Hepatocyte (in vitro differentiated cells): ENCODE measurements around the gene SERPINA10. TPM values are rescaled to one million over a fixed set of nuclear protein-coding genes. Genes with fewer than 3 reads are reported as not detected.

Experiments used
- DNase-seq: peaks from one replicate; pipeline ENCODE4 v3.0.0-alpha.2; 2016; ENCODE audit warnings: low spot score
- H2AFZ ChIP-seq: fragments of 200-600 bp; sonication (generic); 2 replicates; pipeline ENCODE4 v1.6.0; 2016; ENCODE audit warnings: antibody characterized with exemption, mild to moderate bottlenecking
- H3K27ac ChIP-seq: fragments of 200-600 bp; sonication (generic); 2 replicates; pipeline ENCODE4 v1.5.1; 2016; ENCODE audit warnings: mild to moderate bottlenecking
- H3K27me3 ChIP-seq: fragments of 200-600 bp; sonication (generic); 2 replicates; pipeline ENCODE4 v1.6.1; 2016
- H3K36me3 ChIP-seq: fragments of 200-600 bp; sonication (generic); replicated peaks from 2 replicates; pipeline ENCODE4 v1.5.1; 2016; ENCODE audit warnings: low read depth; ENCODE audit not compliant: insufficient read depth
- H3K4me1 ChIP-seq: fragments of 200-600 bp; sonication (generic); 2 replicates; pipeline ENCODE4 v1.5.1; 2016; ENCODE audit warnings: mild to moderate bottlenecking, moderate library complexity; ENCODE audit not compliant: insufficient read depth
- H3K4me2 ChIP-seq: fragments of 200-600 bp; sonication (generic); 2 replicates; pipeline ENCODE4 v1.6.0; 2016
- H3K4me3 ChIP-seq: fragments of 200-600 bp; sonication (generic); 2 replicates; pipeline ENCODE4 v1.5.1; 2016; ENCODE audit warnings: mild to moderate bottlenecking
- H3K79me2 ChIP-seq: fragments of 200-600 bp; sonication (generic); 2 replicates; pipeline ENCODE4 v1.6.0; 2017; ENCODE audit warnings: mild to moderate bottlenecking
- H3K9me2 ChIP-seq: fragments of 200-600 bp; sonication (generic); replicated peaks from 2 replicates; pipeline ENCODE4 v1.6.0; 2017; ENCODE audit warnings: mild to moderate bottlenecking; ENCODE audit not compliant: insufficient read depth
- H3K9me3 ChIP-seq: fragments of 200-600 bp; sonication (generic); 2 replicates; pipeline ENCODE4 v1.5.1; 2016; ENCODE audit warnings: low read depth, mild to moderate bottlenecking
- H4K20me1 ChIP-seq: fragments of 200-600 bp; sonication (generic); 2 replicates; pipeline ENCODE4 v1.6.0; 2016; ENCODE audit warnings: mild to moderate bottlenecking; ENCODE audit not compliant: insufficient read depth, poor library complexity, severe bottlenecking
- EZH2 ChIP-seq: fragments of 200-600 bp; sonication (generic); IDR thresholded peaks from 2 replicates; pipeline ENCODE4 v1.6.1; 2016; ENCODE audit warnings: antibody characterized with exemption, mild to moderate bottlenecking, borderline replicate concordance
- EZH2phosphoT487 ChIP-seq: fragments of 200-600 bp; sonication (generic); IDR thresholded peaks from one replicate; pipeline ENCODE4 v1.6.1; 2018; ENCODE audit warnings: antibody characterized with exemption, mild to moderate bottlenecking, low read depth, moderate library complexity; ENCODE audit not compliant: unreplicated experiment, severe bottlenecking
- WGBS: methylation state at CpG from one replicate; pipeline ENCODE4 v1.1.6; 2016; ENCODE audit warnings: low lambda C conversion rate; ENCODE audit errors: missing lambda C conversion rate; 5-methylcytosine and 5-hydroxymethylcytosine counted together
- polyA plus RNA-seq: library from polyadenylated mRNA; unstranded; fragments of >200 nt; fragmentation: Nextera tagmentation; extraction: Ambion mirVana; gene quantifications from 2 replicates; pipeline ENCODE4 v1.2.1, GENCODE V29; 2016
- total RNA-seq: library from RNA; depleted of rRNA; stranded (reverse); fragments of >200 nt; gene quantifications from 2 replicates; pipeline ENCODE4 v1.2.3, GENCODE V29; 2014
- TF ChIP-seq, protein P1 (sequence below): fragments of 200-600 bp; sonication (generic); IDR thresholded peaks from 2 replicates; pipeline ENCODE4 v1.5.1; 2016; ENCODE audit warnings: antibody characterized with exemption, mild to moderate bottlenecking; ENCODE audit not compliant: poor library complexity

SERPINA10 gene
- total and polyA plus RNA-seq, 2 experiments from 2014 or later: 10.5 to 23.0 TPM

GRCh38 chr14:94288610-94289465 is 4.2 kb downstream of the SERPINA10 start:
- no peak for TF ChIP-seq EZH2
- WGBS: 76% methylated on average over 14 of the region's 14 CpGs
- DNase-seq: no peak
- Histone ChIP-seq H3K79me2 (no peaks in the 10 kb centered on the region), H3K9me3 (no peaks in the 10 kb centered on the region), H3K9me2 (no peaks in the 10 kb centered on the region), H3K4me1 (peaks cover 18% of the 10 kb centered on the region), H4K20me1 (no peaks in the 10 kb centered on the region), H2AFZ (no peak overlapping the region), H3K27me3 (no peaks in the 10 kb centered on the region), H3K4me3 (no peak overlapping the region), H3K27ac (no peak overlapping the region), H3K4me2 (no peak overlapping the region), H3K36me3 (no peaks in the 10 kb centered on the region)

- no peaks in the 10 kb centered on the region for H3K4me1 ChIP-seq
- H2AFZ ChIP-seq: no peak overlapping the region
- H3K4me3 ChIP-seq: no peak overlapping the region
- H3K9me2 ChIP-seq: no peaks in the 10 kb centered on the region
- H3K79me2 ChIP-seq: no peaks in the 10 kb centered on the region
- DNase-seq: no peak
- H3K36me3 ChIP-seq: no peaks in the 10 kb centered on the region
- TF ChIP-seq, protein P1, sequence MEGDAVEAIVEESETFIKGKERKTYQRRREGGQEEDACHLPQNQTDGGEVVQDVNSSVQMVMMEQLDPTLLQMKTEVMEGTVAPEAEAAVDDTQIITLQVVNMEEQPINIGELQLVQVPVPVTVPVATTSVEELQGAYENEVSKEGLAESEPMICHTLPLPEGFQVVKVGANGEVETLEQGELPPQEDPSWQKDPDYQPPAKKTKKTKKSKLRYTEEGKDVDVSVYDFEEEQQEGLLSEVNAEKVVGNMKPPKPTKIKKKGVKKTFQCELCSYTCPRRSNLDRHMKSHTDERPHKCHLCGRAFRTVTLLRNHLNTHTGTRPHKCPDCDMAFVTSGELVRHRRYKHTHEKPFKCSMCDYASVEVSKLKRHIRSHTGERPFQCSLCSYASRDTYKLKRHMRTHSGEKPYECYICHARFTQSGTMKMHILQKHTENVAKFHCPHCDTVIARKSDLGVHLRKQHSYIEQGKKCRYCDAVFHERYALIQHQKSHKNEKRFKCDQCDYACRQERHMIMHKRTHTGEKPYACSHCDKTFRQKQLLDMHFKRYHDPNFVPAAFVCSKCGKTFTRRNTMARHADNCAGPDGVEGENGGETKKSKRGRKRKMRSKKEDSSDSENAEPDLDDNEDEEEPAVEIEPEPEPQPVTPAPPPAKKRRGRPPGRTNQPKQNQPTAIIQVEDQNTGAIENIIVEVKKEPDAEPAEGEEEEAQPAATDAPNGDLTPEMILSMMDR: no peak
- TF ChIP-seq EZH2: no peak
- TF ChIP-seq EZH2phosphoT487: no peak
- no peak overlapping the region for H3K4me2 ChIP-seq
- H4K20me1 ChIP-seq: no peaks in the 10 kb centered on the region
- H3K27ac ChIP-seq: no peak overlapping the region
- H3K9me3 ChIP-seq: no peaks in the 10 kb centered on the region
- no peaks in the 10 kb centered on the region for H3K27me3 ChIP-seq
Observed at GRCh38 chr14:94285158-94285557, 7.9 kb downstream of the SERPINA10 start.

- Histone ChIP-seq H3K9me2 (no peaks in the 10 kb centered on the region), H3K27me3 (no peaks in the 10 kb centered on the region), H4K20me1 (no peaks in the 10 kb centered on the region), H3K36me3 (no peaks in the 10 kb centered on the region), H3K79me2 (no peaks in the 10 kb centered on the region), H3K4me2 (no peak overlapping the region), H3K9me3 (no peaks in the 10 kb centered on the region), H3K4me1 (no peaks in the 10 kb centered on the region), H3K4me3 (no peak overlapping the region), H3K27ac (no peak overlapping the region), H2AFZ (no peak overlapping the region)
- TF ChIP-seq EZH2phosphoT487: no peak
- TF ChIP-seq EZH2: no peak
- TF ChIP-seq, protein P1: no peak
- WGBS: 94% methylated on average over 2 of the region's 2 CpGs
- DNase-seq: no peak
Observed at GRCh38 chr14:94284221-94284620, 8.8 kb downstream of the SERPINA10 start.

- Histone ChIP-seq H3K79me2 (no peaks in the 10 kb centered on the region), H3K27me3 (no peaks in the 10 kb centered on the region), H3K9me2 (no peaks in the 10 kb centered on the region), H3K36me3 (no peaks in the 10 kb centered on the region), H3K9me3 (no peaks in the 10 kb centered on the region), H3K27ac (no peak overlapping the region), H3K4me1 (no peaks in the 10 kb centered on the region), H2AFZ (no peak overlapping the region), H3K4me3 (no peak overlapping the region), H4K20me1 (no peaks in the 10 kb centered on the region), H3K4me2 (no peak overlapping the region)
- no peak for DNase-seq
- TF ChIP-seq, protein P1: no peak
- TF ChIP-seq EZH2phosphoT487: no peak
- 88% methylated on average over 2 of the region's 2 CpGs for WGBS
Observed at GRCh38 chr14:94282991-94283723, 9.9 kb downstream of the SERPINA10 start.
